Measurements from ENCODE around the gene CCDC78. TPM values are rescaled to one million over a fixed set of nuclear protein-coding genes. Genes with fewer than 3 reads are reported as not detected.

CCDC78 gene
- total and polyA plus RNA-seq, 2 donors (not counting 3 experiments of a cell fraction or from before 2014, with no cell fraction given), result 0.50 to 1.3 TPM

- no peak for FAIRE-seq
- no peak overlapping the region for H3K4me2 ChIP-seq (ENCODE audit: insufficient read depth, low read length)
- H3K27ac ChIP-seq (ENCODE audit: insufficient read depth, low read depth, low read length), result no peak overlapping the region
- CTCF ChIA-PET, result interaction anchor here (1.1 to 1.9 kb wide), 3 partner anchors 11 to 340 kb away, joined by 5 to 11 read pairs (median 7); no protein-coding TSS in a partner anchor
- H3K9me1 ChIP-seq (replicated peaks; ENCODE audit: control insufficient read depth, extremely low read depth, insufficient read depth, low read length), result no peaks in the 10 kb centered on the region
- H4K20me1 ChIP-seq (replicated peaks; ENCODE audit: control insufficient read depth, extremely low read depth, insufficient read depth, low read length), result no peaks in the 10 kb centered on the region
- no TSS peak for BruUV-seq (replicated peaks)
- H3K36me3 ChIP-seq (ENCODE audit: control insufficient read depth in 2 of 2, extremely low read depth in 1 of 2, insufficient read depth in 2 of 2, low read length in 2 of 2), result no peaks in the 10 kb centered on the region
- H3K9me3 ChIP-seq (replicated peaks; ENCODE audit: control insufficient read depth, insufficient read depth, low read length), result no peaks in the 10 kb centered on the region
- H3K79me2 ChIP-seq (ENCODE audit: control insufficient read depth, insufficient read depth, low read length), result no peaks in the 10 kb centered on the region
- POLR2A ChIA-PET, result no interaction called here
- H3K4me1 ChIP-seq (ENCODE audit: control insufficient read depth, extremely low read depth, insufficient read depth, low read length), result peaks cover 24% of the 10 kb centered on the region
- H3K27me3 ChIP-seq (ENCODE audit: control insufficient read depth in 2 of 2, insufficient read depth in 2 of 2, low read length in 2 of 2), result no peaks in the 10 kb centered on the region
- no peak overlapping the region for H2AFZ ChIP-seq (ENCODE audit: low read depth, low read length)
- no peak overlapping the region for H3K9ac ChIP-seq (replicated peaks; ENCODE audit: extremely low read depth, insufficient read depth, low read length)
- DNase-seq (ENCODE audit: low read depth, low spot score), result no peak
- dilution Hi-C loops (cut with MboI; ENCODE audit: extremely low pct_ligation_motif_present, low sequenced_read_pairs) (no loop called here), intact Hi-C loops (cut with micrococcal nuclease) (no loop called here)
- no peak overlapping the region for H3K4me3 ChIP-seq (replicated peaks in 1 of 3; ENCODE audit: insufficient read depth in 1 of 3, low read depth in 1 of 3, low read length in 3 of 3)
- no peak for TF ChIP-seq MYC (IDR thresholded peaks at IDR 0.05; ENCODE audit: low read depth, low read length)
- no peak for TF ChIP-seq EZH2 (IDR thresholded peaks at IDR 0.05; ENCODE audit: borderline replicate concordance, low read depth, low read length, severe bottlenecking)
- no peak for TF ChIP-seq GATA2 (IDR thresholded peaks at IDR 0.05; ENCODE audit: insufficient read depth, insufficient read length, low read depth, low read length)
- TF ChIP-seq FOS (IDR thresholded peaks at IDR 0.05; ENCODE audit: borderline replicate concordance, insufficient read depth, low read length), result no peak
- TF ChIP-seq JUN (IDR thresholded peaks at IDR 0.05; ENCODE audit: borderline replicate concordance, insufficient read depth, insufficient read length, low read depth), result no peak
- no peak for TF ChIP-seq POLR2A (IDR thresholded peaks at IDR 0.05; ENCODE audit: low read depth, low read length)
- TF ChIP-seq MAX (IDR thresholded peaks at IDR 0.05; ENCODE audit: insufficient read depth, insufficient read length), result no peak
These were observed 8.6 kb downstream of the CCDC78 start for GRCh38 chr16:717450-718245.
